HepG2 (cell line): ENCODE data around the gene TLE7. TPM values are rescaled to one million over a fixed set of nuclear protein-coding genes. Genes with fewer than 3 reads are reported as not detected.
A peak's percentile ranks its signal among the peaks of the same experiment; 100 is the strongest.

Source experiments
- ATM ChIP-seq: fragments of 450-650 bp; IDR thresholded peaks from 2 replicates; pipeline ENCODE4 v1.7.1; 2017; ENCODE audit warnings: mild to moderate bottlenecking, borderline replicate concordance
- CAMTA2 ChIP-seq: sonication (generic); formaldehyde crosslinking; IDR thresholded peaks from 2 replicates; pipeline ENCODE4 v1.4.0; 2020; ENCODE audit warnings: mild to moderate bottlenecking, missing genetic modification reagents, borderline replicate concordance
- CBX2 ChIP-seq, 2 experiments: fragments of 200-600 bp in 1 of 2; sonication (generic); formaldehyde crosslinking in 1 of 2; IDR thresholded peaks; 2 replicates each; pipeline versions ENCODE4 v1.7.0 to v1.8.1; 2018 to 2022; ENCODE audit warnings: low read depth in 2 of 2, low read length in 1 of 2, mild to moderate bottlenecking in 1 of 2, missing genetic modification reagents in 1 of 2
- HNF4G ChIP-seq, 2 experiments: sonication (generic) in 1 of 2; formaldehyde crosslinking in 1 of 2; IDR thresholded peaks; 2 replicates each; pipeline versions ENCODE4 v1.4.0 to v1.6.1; 2011 to 2020; ENCODE audit warnings: borderline replicate concordance in 2 of 2, low read depth in 2 of 2, mild to moderate bottlenecking in 2 of 2, low read length in 1 of 2, missing genetic modification reagents in 1 of 2, moderate library complexity in 1 of 2
- MTERF4 ChIP-seq: sonication (generic); formaldehyde crosslinking; IDR thresholded peaks from 2 replicates; pipeline ENCODE4 v1.8.0; 2023; ENCODE audit warnings: mild to moderate bottlenecking, missing genetic modification reagents
- NKX3-1 ChIP-seq: sonication (generic); formaldehyde crosslinking; IDR thresholded peaks from 2 replicates; pipeline ENCODE4 v1.5.0; 2020; ENCODE audit warnings: missing genetic modification reagents
- PHF8 ChIP-seq: sonication (generic); formaldehyde crosslinking; IDR thresholded peaks from 2 replicates; pipeline ENCODE4 v1.5.0; 2020; ENCODE audit warnings: missing genetic modification reagents
- POLR2A ChIP-seq, 2 experiments: IDR thresholded peaks; 2 replicates each; pipeline ENCODE4 v1.6.1; 2011; ENCODE audit warnings: low read depth in 2 of 2, low read length in 2 of 2, mild to moderate bottlenecking in 1 of 2, moderate library complexity in 1 of 2; ENCODE audit not compliant: insufficient read depth in 1 of 2
- PTBP1 ChIP-seq: fragments of 200-400 bp; formaldehyde crosslinking; IDR thresholded peaks from 2 replicates; pipeline ENCODE4 v1.6.1; 2018; ENCODE audit warnings: low read length, low read depth; ENCODE audit not compliant: poor library complexity, severe bottlenecking
- RBM22 ChIP-seq: fragments of 200-400 bp; formaldehyde crosslinking; optimal IDR thresholded peaks from 2 replicates; pipeline ENCODE3; 2017; ENCODE audit warnings: mild to moderate bottlenecking, low read length, moderate library complexity
- RCOR2 ChIP-seq: IDR thresholded peaks from 2 replicates; pipeline ENCODE4 v1.6.1; 2016; ENCODE audit warnings: missing biosample characterization, missing genetic modification reagents
- RNF2 ChIP-seq: fragments of 450-650 bp; conservative IDR thresholded peaks from 2 replicates; pipeline ENCODE4 v1.6.1; 2016; ENCODE audit warnings: low read depth
- THAP11 ChIP-seq: IDR thresholded peaks from 2 replicates; pipeline ENCODE4 v1.6.1; 2016; ENCODE audit warnings: missing biosample characterization, missing genetic modification reagents
- YEATS2 ChIP-seq: sonication (generic); formaldehyde crosslinking; IDR thresholded peaks from 2 replicates; pipeline ENCODE4 v1.4.0; 2020; ENCODE audit warnings: missing genetic modification reagents, borderline replicate concordance
- ZNF33A ChIP-seq: sonication (generic); formaldehyde crosslinking; IDR thresholded peaks from 2 replicates; pipeline ENCODE4 v1.5.1; 2020; ENCODE audit warnings: missing genetic modification reagents, mild to moderate bottlenecking, moderate library complexity, borderline replicate concordance
- ZNF619 ChIP-seq: sonication (generic); formaldehyde crosslinking; IDR thresholded peaks from 2 replicates; pipeline ENCODE4 v1.4.0; 2020; ENCODE audit warnings: mild to moderate bottlenecking, missing genetic modification reagents
- ZNF709 ChIP-seq: sonication (generic); formaldehyde crosslinking; IDR thresholded peaks from 2 replicates; pipeline ENCODE4 v1.5.0; 2020; ENCODE audit warnings: mild to moderate bottlenecking, missing genetic modification reagents
- ZSCAN20 ChIP-seq: sonication (generic); formaldehyde crosslinking; IDR thresholded peaks from 2 replicates; pipeline ENCODE4 v1.4.0; 2020; ENCODE audit warnings: missing genetic modification reagents, mild to moderate bottlenecking, borderline replicate concordance
- polyA plus RNA-seq, 8 experiments: library from polyadenylated mRNA; depleted of rRNA in 3 of 8; stranded (reverse) in 7 of 8; unstranded in 1 of 8; fragments of >200 nt; fragmentation: Illumina TruSeq in 4 of 8; extraction: Trizol in 4 of 8; gene quantifications; 2 replicates each; pipeline versions ENCODE4 v1.2.1 to v1.2.3, GENCODE V29; 2011 to 2016; ENCODE audit warnings: low read depth in 4 of 8, missing spikeins in 1 of 8, mixed read lengths in 1 of 8; ENCODE audit not compliant: insufficient read depth in 1 of 8
- total RNA-seq, 5 experiments: library from RNA; depleted of rRNA; stranded (reverse); fragments of >200 nt; fragmentation: Illumina TruSeq; extraction: Trizol; gene quantifications; 2 replicates each; pipeline ENCODE4 v1.2.3, GENCODE V29; 2016; ENCODE audit warnings: low read depth in 1 of 5
- TF ChIP-seq, protein P1 (sequence below): sonication (generic); formaldehyde crosslinking; IDR thresholded peaks from 2 replicates; pipeline ENCODE4 v1.8.1; 2023; ENCODE audit warnings: mild to moderate bottlenecking, missing genetic modification reagents
- TF ChIP-seq, protein P2 (sequence below): sonication (generic); formaldehyde crosslinking; IDR thresholded peaks from 2 replicates; pipeline ENCODE4 v1.8.1; 2023; ENCODE audit warnings: mild to moderate bottlenecking, missing genetic modification reagents
- TF ChIP-seq, protein P3 (sequence below): sonication (generic); formaldehyde crosslinking; IDR thresholded peaks from 2 replicates; pipeline ENCODE4 v1.4.0; 2020; ENCODE audit warnings: low read depth, mild to moderate bottlenecking, missing genetic modification reagents
- TF ChIP-seq, protein P4 (sequence below): sonication (generic); formaldehyde crosslinking; IDR thresholded peaks from 2 replicates; pipeline ENCODE4 v1.5.1; 2020; ENCODE audit warnings: mild to moderate bottlenecking, moderate library complexity, missing genetic modification reagents

TLE7 gene
- total and polyA plus RNA-seq, 2 of the 13 experiments (the other 11 are each of a cell fraction or from before 2014, with no cell fraction given): not detected

GRCh38 chr16:71461686-71462648 is 20.1 kb upstream of the TLE7 start, which contains the start of gene ZNF23 (continued):
- TF ChIP-seq ZNF33A (CRISPR knock-in tag) (no peak), CAMTA2 (CRISPR knock-in tag) (peak; percentile 94; the same call in 1 of the 2 replicates), THAP11 (peak; percentile 95), RNF2 (peak; percentile 82; the same call in 1 of the 2 replicates), ZNF619 (CRISPR knock-in tag) (peak; percentile 94; the same call in 1 of the 2 replicates), ZNF709 (no peak), MTERF4 (CRISPR knock-in tag) (0 out of 2 replicates have a peak, but pooled peaks have one; percentile 41), YEATS2 (CRISPR knock-in tag) (peak; percentile 99), RCOR2 (CRISPR knock-in tag) (peak; percentile 30; the same call in 1 of the 2 replicates), ZSCAN20 (CRISPR knock-in tag) (peak; percentile 65), HNF4G (IDR thresholded peaks at IDR 0.05; ENCODE audit: borderline replicate concordance, low read depth, low read length) (no peak), HNF4G (CRISPR knock-in tag; IDR thresholded peaks at IDR 0.05; ENCODE audit: borderline replicate concordance, low read depth) (peak; percentile 90; the same call in 1 of the 2 replicates), PTBP1 (peak; percentile 95), CBX2 (IDR thresholded peaks at IDR 0.05; ENCODE audit: low read depth, low read length) (no peak), CBX2 (CRISPR knock-in tag; IDR thresholded peaks at IDR 0.05; ENCODE audit: low read depth) (peak; percentile 97), NKX3-1 (CRISPR knock-in tag) (peak; percentile 93), RBM22 (no peak), PHF8 (CRISPR knock-in tag) (peak; percentile 100), ATM (no peak), POLR2A (IDR thresholded peaks at IDR 0.05; ENCODE audit: insufficient read depth in 1 of 2, low read depth in 2 of 2, low read length in 2 of 2) (peak; percentile 96 to 99)
- TF ChIP-seq, protein P1, sequence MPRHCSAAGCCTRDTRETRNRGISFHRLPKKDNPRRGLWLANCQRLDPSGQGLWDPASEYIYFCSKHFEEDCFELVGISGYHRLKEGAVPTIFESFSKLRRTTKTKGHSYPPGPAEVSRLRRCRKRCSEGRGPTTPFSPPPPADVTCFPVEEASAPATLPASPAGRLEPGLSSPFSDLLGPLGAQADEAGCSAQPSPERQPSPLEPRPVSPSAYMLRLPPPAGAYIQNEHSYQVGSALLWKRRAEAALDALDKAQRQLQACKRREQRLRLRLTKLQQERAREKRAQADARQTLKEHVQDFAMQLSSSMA: no peak; the same call in 1 of the 2 replicates
- TF ChIP-seq, protein P2, sequence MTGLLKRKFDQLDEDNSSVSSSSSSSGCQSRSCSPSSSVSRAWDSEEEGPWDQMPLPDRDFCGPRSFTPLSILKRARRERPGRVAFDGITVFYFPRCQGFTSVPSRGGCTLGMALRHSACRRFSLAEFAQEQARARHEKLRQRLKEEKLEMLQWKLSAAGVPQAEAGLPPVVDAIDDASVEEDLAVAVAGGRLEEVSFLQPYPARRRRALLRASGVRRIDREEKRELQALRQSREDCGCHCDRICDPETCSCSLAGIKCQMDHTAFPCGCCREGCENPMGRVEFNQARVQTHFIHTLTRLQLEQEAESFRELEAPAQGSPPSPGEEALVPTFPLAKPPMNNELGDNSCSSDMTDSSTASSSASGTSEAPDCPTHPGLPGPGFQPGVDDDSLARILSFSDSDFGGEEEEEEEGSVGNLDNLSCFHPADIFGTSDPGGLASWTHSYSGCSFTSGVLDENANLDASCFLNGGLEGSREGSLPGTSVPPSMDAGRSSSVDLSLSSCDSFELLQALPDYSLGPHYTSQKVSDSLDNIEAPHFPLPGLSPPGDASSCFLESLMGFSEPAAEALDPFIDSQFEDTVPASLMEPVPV (CRISPR knock-in tag): peak; percentile 69; the same call in 1 of the 2 replicates
- TF ChIP-seq, protein P3, sequence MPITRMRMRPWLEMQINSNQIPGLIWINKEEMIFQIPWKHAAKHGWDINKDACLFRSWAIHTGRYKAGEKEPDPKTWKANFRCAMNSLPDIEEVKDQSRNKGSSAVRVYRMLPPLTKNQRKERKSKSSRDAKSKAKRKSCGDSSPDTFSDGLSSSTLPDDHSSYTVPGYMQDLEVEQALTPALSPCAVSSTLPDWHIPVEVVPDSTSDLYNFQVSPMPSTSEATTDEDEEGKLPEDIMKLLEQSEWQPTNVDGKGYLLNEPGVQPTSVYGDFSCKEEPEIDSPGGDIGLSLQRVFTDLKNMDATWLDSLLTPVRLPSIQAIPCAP: no peak
- TF ChIP-seq, protein P4, sequence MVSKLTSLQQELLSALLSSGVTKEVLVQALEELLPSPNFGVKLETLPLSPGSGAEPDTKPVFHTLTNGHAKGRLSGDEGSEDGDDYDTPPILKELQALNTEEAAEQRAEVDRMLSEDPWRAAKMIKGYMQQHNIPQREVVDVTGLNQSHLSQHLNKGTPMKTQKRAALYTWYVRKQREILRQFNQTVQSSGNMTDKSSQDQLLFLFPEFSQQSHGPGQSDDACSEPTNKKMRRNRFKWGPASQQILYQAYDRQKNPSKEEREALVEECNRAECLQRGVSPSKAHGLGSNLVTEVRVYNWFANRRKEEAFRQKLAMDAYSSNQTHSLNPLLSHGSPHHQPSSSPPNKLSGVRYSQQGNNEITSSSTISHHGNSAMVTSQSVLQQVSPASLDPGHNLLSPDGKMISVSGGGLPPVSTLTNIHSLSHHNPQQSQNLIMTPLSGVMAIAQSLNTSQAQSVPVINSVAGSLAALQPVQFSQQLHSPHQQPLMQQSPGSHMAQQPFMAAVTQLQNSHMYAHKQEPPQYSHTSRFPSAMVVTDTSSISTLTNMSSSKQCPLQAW: peak; percentile 92
